Fibroblast of lung (primary cell): ENCODE measurements around the gene LAMA5. TPM values are rescaled to one million over a fixed set of nuclear protein-coding genes. Genes with fewer than 3 reads are reported as not detected.
A peak's percentile ranks its signal among the peaks of the same experiment; 100 is the strongest.

Source experiments
- DNase-seq, 2 donors: peaks; one replicate each; pipeline versions ENCODE4 v3.0.0 to v3.0.0-alpha.2; 2010; ENCODE audit warnings: low read depth in 2 of 2
- H2AFZ ChIP-seq: 2 replicates; pipeline ENCODE4 v1.5.1; 2012; ENCODE audit warnings: low read length, control low read depth, inconsistent platforms
- H3K27ac ChIP-seq: 2 replicates; pipeline ENCODE4 v1.5.1; 2011; ENCODE audit warnings: low read length, control low read depth; ENCODE audit not compliant: insufficient read depth
- H3K27me3 ChIP-seq: 2 replicates; pipeline ENCODE4 v1.5.1; 2011; ENCODE audit warnings: mild to moderate bottlenecking, low read length; ENCODE audit not compliant: control insufficient read depth, insufficient read depth
- H3K36me3 ChIP-seq: 2 replicates; pipeline ENCODE4 v1.5.1; 2011; ENCODE audit warnings: low read length; ENCODE audit not compliant: control insufficient read depth, insufficient read depth
- H3K4me1 ChIP-seq: 2 replicates; pipeline ENCODE4 v1.5.1; 2011; ENCODE audit warnings: low read length; ENCODE audit not compliant: control insufficient read depth, insufficient read depth; ENCODE audit errors: extremely low read depth
- H3K4me2 ChIP-seq: 2 replicates; pipeline ENCODE4 v1.5.1; 2011; ENCODE audit warnings: low read length, control low read depth; ENCODE audit not compliant: insufficient read depth; ENCODE audit errors: extremely low read depth
- H3K4me3 ChIP-seq, 4 experiments: fragments of 200-600 bp in 1 of 4; sonication (generic) in 1 of 4; replicated peaks in 1 of 4; 2 replicates each; pipeline ENCODE4 v1.5.1; 2011 to 2016; ENCODE audit warnings: low read length in 4 of 4, low read depth in 3 of 4, mild to moderate bottlenecking in 3 of 4, control low read depth in 2 of 4, inconsistent platforms in 1 of 4, mixed read lengths in 1 of 4; ENCODE audit not compliant: insufficient read depth in 1 of 4; ENCODE audit errors: control extremely low read depth in 1 of 4
- H3K79me2 ChIP-seq: 2 replicates; pipeline ENCODE4 v1.5.1; 2012; ENCODE audit warnings: mild to moderate bottlenecking, low read length, inconsistent platforms; ENCODE audit not compliant: control insufficient read depth, insufficient read depth
- H3K9ac ChIP-seq: 2 replicates; pipeline ENCODE4 v1.5.1; 2011; ENCODE audit warnings: mild to moderate bottlenecking, low read length, control low read depth; ENCODE audit not compliant: insufficient read depth
- H3K9me3 ChIP-seq: 2 replicates; pipeline ENCODE4 v1.5.1; 2012; ENCODE audit warnings: low read depth, low read length; ENCODE audit not compliant: control insufficient read depth, insufficient read depth
- H4K20me1 ChIP-seq: 2 replicates; pipeline ENCODE4 v1.5.1; 2011; ENCODE audit warnings: low read length; ENCODE audit not compliant: control insufficient read depth, insufficient read depth; ENCODE audit errors: extremely low read depth
- EZH2 ChIP-seq: IDR thresholded peaks from 2 replicates; pipeline ENCODE4 v1.5.1; 2012; ENCODE audit warnings: low read length, control low read depth, mild to moderate bottlenecking; ENCODE audit errors: missing control alignments
- polyA plus RNA-seq, 2 donors: library from polyadenylated mRNA; depleted of rRNA in 1 of 2; stranded (reverse) in 1 of 2; unstranded in 1 of 2; fragments of >200 nt; gene quantifications; 2 replicates each; pipeline ENCODE4 v1.2.1, GENCODE V29; 2011 to 2012; ENCODE audit warnings: missing spikeins in 1 of 2
- total RNA-seq: library from RNA; depleted of rRNA; stranded (reverse); fragments of >200 nt; gene quantifications from 2 replicates; pipeline ENCODE4 v1.2.1, GENCODE V29; 2014
- TF ChIP-seq, protein P1 (sequence below), 2 donors: IDR thresholded peaks in 1 of 2; conservative IDR thresholded peaks in 1 of 2; 1 replicate in 1 of 2; 2 replicates in 1 of 2; pipeline ENCODE4 v1.5.1; 2011 to 2012; ENCODE audit warnings: low read length in 2 of 2, control low read depth in 1 of 2, inconsistent platforms in 1 of 2, low read depth in 1 of 2, mild to moderate bottlenecking in 1 of 2

The LAMA5 gene
- total and polyA plus RNA-seq, 2 donors (not counting 1 experiment from before 2014, with no cell fraction given) = 1.5 to 81.6 TPM

DNA sequence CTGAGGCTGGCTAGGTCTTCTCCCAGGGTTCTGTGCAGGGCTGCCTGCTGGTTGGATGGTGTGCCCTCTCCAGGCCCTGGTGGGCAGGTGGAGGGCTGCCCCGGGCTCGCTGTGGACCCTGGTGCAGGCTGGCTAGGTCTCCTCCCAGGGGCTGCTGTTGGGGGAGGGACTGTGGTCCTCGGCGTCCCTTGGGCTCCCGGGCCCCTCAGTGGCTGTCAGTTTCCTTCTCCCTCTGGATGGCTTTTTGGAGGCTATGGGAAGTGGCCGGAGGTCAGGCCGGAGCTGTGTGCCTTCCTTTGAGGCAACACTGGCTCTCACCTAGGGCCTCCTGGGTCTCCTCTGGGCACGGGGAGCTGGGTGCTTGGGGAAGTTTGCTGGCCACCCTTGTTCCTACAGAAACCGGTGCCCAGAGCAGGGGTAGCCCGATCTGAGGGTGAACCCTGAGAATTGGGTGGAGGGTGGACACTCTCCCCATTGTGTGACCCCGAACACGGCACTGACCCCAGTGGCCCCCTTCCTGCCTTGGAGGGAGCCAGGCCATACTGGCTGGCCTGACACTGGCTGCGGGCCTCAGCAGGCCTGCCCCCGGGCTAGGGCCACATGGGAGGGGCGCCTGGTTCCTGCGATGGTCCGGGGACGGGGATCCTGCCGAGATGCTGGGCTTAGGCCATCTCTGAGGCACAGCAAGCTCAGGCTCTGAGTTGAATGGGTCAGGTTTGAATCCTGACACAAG is 43.8 kb upstream of the LAMA5 start:
- TF ChIP-seq EZH2 = no peak
- TF ChIP-seq, protein P1, sequence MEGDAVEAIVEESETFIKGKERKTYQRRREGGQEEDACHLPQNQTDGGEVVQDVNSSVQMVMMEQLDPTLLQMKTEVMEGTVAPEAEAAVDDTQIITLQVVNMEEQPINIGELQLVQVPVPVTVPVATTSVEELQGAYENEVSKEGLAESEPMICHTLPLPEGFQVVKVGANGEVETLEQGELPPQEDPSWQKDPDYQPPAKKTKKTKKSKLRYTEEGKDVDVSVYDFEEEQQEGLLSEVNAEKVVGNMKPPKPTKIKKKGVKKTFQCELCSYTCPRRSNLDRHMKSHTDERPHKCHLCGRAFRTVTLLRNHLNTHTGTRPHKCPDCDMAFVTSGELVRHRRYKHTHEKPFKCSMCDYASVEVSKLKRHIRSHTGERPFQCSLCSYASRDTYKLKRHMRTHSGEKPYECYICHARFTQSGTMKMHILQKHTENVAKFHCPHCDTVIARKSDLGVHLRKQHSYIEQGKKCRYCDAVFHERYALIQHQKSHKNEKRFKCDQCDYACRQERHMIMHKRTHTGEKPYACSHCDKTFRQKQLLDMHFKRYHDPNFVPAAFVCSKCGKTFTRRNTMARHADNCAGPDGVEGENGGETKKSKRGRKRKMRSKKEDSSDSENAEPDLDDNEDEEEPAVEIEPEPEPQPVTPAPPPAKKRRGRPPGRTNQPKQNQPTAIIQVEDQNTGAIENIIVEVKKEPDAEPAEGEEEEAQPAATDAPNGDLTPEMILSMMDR (conservative IDR thresholded peaks at IDR 0.05 in 1 of 2, IDR thresholded peaks at IDR 0.05 in 1 of 2; ENCODE audit: low read depth in 1 of 2, low read length in 2 of 2) = no peak
- H3K9ac ChIP-seq = no peak overlapping the region
- H3K4me1 ChIP-seq = peaks cover 7% of the 10 kb centered on the region
- peaks cover 2% of the 10 kb centered on the region for H3K79me2 ChIP-seq
- no peak overlapping the region for H3K27ac ChIP-seq
- H3K4me3 ChIP-seq = no peak overlapping the region
- H4K20me1 ChIP-seq = no peaks in the 10 kb centered on the region
- no peaks in the 10 kb centered on the region for H3K36me3 ChIP-seq
- H3K4me2 ChIP-seq = no peak overlapping the region
- no peak for DNase-seq
- no peaks in the 10 kb centered on the region for H3K27me3 ChIP-seq
- H2AFZ ChIP-seq = no peak overlapping the region
- no peaks in the 10 kb centered on the region for H3K9me3 ChIP-seq

DNA sequence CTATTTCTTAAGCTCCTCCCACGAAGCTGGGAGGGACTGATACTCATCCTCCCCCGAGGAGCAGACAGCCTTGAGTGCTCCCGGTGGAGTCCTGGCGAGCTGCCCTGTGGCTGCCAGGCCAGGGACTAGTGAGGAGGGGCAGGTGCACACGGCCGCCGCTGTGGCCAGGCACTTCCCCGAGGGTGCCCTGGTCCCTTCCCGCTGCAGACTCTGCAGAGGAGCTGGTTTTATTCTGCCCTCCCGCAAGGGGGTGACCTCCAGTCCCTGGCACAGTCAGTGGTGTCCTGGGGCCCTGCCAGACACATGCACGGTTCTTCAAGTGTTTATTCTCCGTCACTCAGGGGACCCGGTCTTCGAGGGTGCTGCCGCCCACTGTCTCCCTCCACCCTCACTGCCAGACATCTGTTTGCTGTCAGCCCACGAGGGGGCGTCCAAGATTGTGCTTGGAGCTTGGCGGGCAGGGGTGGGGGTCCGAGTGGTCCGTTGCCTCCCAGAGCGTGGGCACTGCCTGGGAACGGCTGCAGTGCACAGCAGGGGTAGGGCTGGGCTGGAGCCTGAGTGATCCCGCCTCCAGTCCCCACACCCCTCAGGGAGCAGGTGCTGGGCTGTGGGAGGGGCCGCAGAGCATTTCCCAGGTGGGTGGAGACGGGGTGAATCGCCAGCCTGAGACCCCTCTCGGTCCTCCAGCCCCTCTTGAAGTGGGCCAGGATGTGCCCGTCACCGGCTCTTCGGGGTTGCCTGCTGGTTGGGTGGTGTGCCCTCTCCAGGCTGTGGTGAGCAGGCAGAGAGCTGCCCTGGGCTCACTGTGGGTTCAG is 43.0 kb upstream of the LAMA5 start:
- Histone ChIP-seq H3K9me3 (no peaks in the 10 kb centered on the region), H3K9ac (no peak overlapping the region), H2AFZ (no peak overlapping the region), H3K36me3 (no peaks in the 10 kb centered on the region), H3K4me2 (no peak overlapping the region), H3K27me3 (no peaks in the 10 kb centered on the region), H3K4me1 (peaks cover 11% of the 10 kb centered on the region), H3K4me3 (no peak overlapping the region), H3K79me2 (peaks cover 2% of the 10 kb centered on the region), H3K27ac (no peak overlapping the region), H4K20me1 (no peaks in the 10 kb centered on the region)
- TF ChIP-seq, protein P1 (conservative IDR thresholded peaks at IDR 0.05 in 1 of 2, IDR thresholded peaks at IDR 0.05 in 1 of 2; ENCODE audit: low read depth in 1 of 2, low read length in 2 of 2) = peak; percentile 34 to 42
- no peak for TF ChIP-seq EZH2
- peak; percentile 9 to 16 for DNase-seq

DNA sequence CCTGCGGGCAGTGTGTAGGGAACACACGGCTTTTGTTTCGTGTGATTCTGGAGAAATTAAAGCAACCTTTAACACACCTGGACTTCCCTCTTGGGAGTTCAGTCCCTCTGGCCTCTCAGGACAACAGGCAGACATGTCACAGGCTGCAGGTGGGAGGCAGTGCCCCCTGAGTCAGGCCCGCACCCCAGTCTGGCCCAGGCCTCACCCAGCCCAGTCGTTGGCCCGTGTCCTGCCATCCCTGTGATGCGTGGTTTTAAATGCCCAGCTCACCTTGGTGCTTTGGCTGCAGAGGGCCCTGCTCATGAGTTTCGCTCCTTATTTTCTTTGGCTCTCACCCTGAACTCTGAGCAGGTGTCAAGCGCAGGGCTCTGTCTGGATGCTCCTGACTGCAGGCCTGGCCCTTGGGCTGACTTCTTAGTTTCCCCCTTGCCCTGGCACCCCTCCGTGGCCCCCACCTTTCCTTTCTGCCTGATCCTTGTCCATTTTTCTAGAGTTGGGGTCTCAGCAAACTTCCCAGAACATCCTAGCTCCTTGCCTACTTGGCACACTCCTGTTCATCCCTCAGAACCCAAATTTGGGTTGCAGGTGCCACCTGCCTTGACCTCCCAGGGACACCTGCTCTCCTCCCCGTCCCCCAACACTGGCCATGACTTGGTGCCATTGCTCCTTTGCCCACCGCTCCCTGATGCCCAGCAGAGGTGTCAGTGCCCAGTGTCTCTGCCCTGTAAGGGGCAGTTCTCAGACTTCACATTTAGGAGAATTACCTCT is 42.2 kb upstream of the LAMA5 start:
- Histone ChIP-seq H3K9ac (no peak overlapping the region), H3K4me1 (peaks cover 11% of the 10 kb centered on the region), H3K4me3 (no peak overlapping the region), H3K79me2 (peaks cover 2% of the 10 kb centered on the region), H3K4me2 (no peak overlapping the region), H3K36me3 (no peaks in the 10 kb centered on the region), H2AFZ (no peak overlapping the region), H3K27me3 (no peaks in the 10 kb centered on the region), H3K9me3 (no peaks in the 10 kb centered on the region), H3K27ac (no peak overlapping the region), H4K20me1 (no peaks in the 10 kb centered on the region)
- no peak for DNase-seq
- TF ChIP-seq, protein P1 (conservative IDR thresholded peaks at IDR 0.05 in 1 of 2, IDR thresholded peaks at IDR 0.05 in 1 of 2; ENCODE audit: low read depth in 1 of 2, low read length in 2 of 2) = no peak
